DOHH2 (cell line): ENCODE results near the gene CCDC88C.

Experiments used
- H3F3A ChIP-seq: fragments of 200-600 bp; sonication (generic), shearing (Covaris generic); 2 replicates; pipeline ENCODE4 v1.6.0; 2016; ENCODE audit warnings: antibody characterized with exemption, mild to moderate bottlenecking; ENCODE audit not compliant: control insufficient read depth, insufficient read depth
- H3K27ac ChIP-seq: fragments of 200-600 bp; sonication (generic); 2 replicates; pipeline ENCODE4 v1.5.1; 2014; ENCODE audit warnings: low read depth, mild to moderate bottlenecking, low read length, moderate library complexity
- H3K27me3 ChIP-seq: fragments of 200-600 bp; sonication (generic); 2 replicates; pipeline ENCODE4 v1.6.1; 2014; ENCODE audit warnings: mild to moderate bottlenecking, low read length, mixed read lengths; ENCODE audit not compliant: control insufficient read depth
- H3K36me3 ChIP-seq: fragments of 200-600 bp; sonication (generic); 2 replicates; pipeline ENCODE4 v1.6.1; 2014; ENCODE audit warnings: mild to moderate bottlenecking, low read length, moderate library complexity, mixed read lengths; ENCODE audit not compliant: control insufficient read depth
- H3K4me1 ChIP-seq: fragments of 200-600 bp; sonication (generic); 2 replicates; pipeline ENCODE4 v1.6.1; 2014; ENCODE audit warnings: mild to moderate bottlenecking, low read length, mixed read lengths; ENCODE audit not compliant: control insufficient read depth
- H3K4me2 ChIP-seq: fragments of 200-600 bp; sonication (generic); 2 replicates; pipeline ENCODE4 v1.6.0; 2014; ENCODE audit warnings: mild to moderate bottlenecking, low read length, moderate library complexity
- H3K4me3 ChIP-seq: fragments of 200-600 bp; sonication (generic); 2 replicates; pipeline ENCODE4 v1.5.1; 2014; ENCODE audit warnings: mild to moderate bottlenecking, low read length, mixed read lengths
- H3K79me2 ChIP-seq: fragments of 200-600 bp; sonication (generic); 2 replicates; pipeline ENCODE4 v1.6.1; 2014; ENCODE audit warnings: mild to moderate bottlenecking, low read length, mixed read lengths; ENCODE audit not compliant: control insufficient read depth
- H3K9me2 ChIP-seq: fragments of 200-600 bp; sonication (generic); replicated peaks from 2 replicates; pipeline ENCODE4 v1.6.1; 2014; ENCODE audit warnings: mild to moderate bottlenecking, low read length, mixed read lengths; ENCODE audit not compliant: control insufficient read depth
- H3K9me3 ChIP-seq: fragments of 200-600 bp; sonication (generic); 2 replicates; pipeline ENCODE4 v1.6.1; 2014; ENCODE audit warnings: antibody characterized with exemption, low read length, mixed read lengths; ENCODE audit not compliant: control insufficient read depth, insufficient read depth
- H4K20me1 ChIP-seq: fragments of 200-600 bp; sonication (generic); 2 replicates; pipeline ENCODE4 v1.6.0; 2014; ENCODE audit warnings: low read depth, mild to moderate bottlenecking, antibody characterized with exemption, low read length, moderate library complexity; ENCODE audit not compliant: control insufficient read depth, insufficient read depth
- EZH2phosphoT487 ChIP-seq: fragments of 200-600 bp; sonication (generic); IDR thresholded peaks from 2 replicates; pipeline ENCODE4 v1.6.1; 2017; ENCODE audit warnings: borderline replicate concordance, mild to moderate bottlenecking, antibody characterized with exemption, low read length, moderate library complexity, mixed read lengths
- TF ChIP-seq, protein P1 (sequence below): fragments of 200-600 bp; sonication (generic); IDR thresholded peaks from one replicate; pipeline ENCODE4 v1.5.1; 2014; ENCODE audit warnings: antibody characterized with exemption, mild to moderate bottlenecking, low read depth, low read length; ENCODE audit not compliant: poor library complexity, severe bottlenecking

The CCDC88C gene

DNA sequence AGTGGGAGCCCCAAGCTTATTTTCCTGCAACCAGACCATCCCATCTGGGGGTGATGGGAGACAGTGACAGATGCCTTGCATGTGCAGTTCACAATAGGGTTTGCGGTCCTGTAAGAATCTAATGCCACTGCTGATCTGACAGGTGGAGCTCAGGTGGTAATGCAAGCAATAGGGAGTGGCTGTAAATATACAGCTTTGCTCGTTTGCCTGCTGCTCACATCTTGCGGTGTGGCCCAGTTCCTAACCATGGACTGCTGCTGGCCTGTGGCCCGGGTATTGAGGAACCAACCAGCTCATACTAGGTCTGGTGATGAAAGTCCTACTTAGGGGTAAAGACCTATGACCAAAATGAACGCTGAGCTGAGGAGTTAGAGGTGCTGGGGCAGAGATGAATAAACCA is 36.1 kb upstream of the CCDC88C start:
- H3K36me3 ChIP-seq, result peaks cover 37% of the 10 kb centered on the region
- no peaks in the 10 kb centered on the region for H3K9me3 ChIP-seq
- H3K4me3 ChIP-seq, result no peak overlapping the region
- no peaks in the 10 kb centered on the region for H3K27me3 ChIP-seq
- peaks cover 23% of the 10 kb centered on the region for H3F3A ChIP-seq
- H3K4me2 ChIP-seq, result no peak overlapping the region
- no peaks in the 10 kb centered on the region; the same call in 1 of the 2 replicates for H4K20me1 ChIP-seq
- TF ChIP-seq, protein P1, sequence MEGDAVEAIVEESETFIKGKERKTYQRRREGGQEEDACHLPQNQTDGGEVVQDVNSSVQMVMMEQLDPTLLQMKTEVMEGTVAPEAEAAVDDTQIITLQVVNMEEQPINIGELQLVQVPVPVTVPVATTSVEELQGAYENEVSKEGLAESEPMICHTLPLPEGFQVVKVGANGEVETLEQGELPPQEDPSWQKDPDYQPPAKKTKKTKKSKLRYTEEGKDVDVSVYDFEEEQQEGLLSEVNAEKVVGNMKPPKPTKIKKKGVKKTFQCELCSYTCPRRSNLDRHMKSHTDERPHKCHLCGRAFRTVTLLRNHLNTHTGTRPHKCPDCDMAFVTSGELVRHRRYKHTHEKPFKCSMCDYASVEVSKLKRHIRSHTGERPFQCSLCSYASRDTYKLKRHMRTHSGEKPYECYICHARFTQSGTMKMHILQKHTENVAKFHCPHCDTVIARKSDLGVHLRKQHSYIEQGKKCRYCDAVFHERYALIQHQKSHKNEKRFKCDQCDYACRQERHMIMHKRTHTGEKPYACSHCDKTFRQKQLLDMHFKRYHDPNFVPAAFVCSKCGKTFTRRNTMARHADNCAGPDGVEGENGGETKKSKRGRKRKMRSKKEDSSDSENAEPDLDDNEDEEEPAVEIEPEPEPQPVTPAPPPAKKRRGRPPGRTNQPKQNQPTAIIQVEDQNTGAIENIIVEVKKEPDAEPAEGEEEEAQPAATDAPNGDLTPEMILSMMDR, result no peak
- TF ChIP-seq EZH2phosphoT487, result no peak
- H3K27ac ChIP-seq, result no peak overlapping the region
- H3K79me2 ChIP-seq, result no peaks in the 10 kb centered on the region
- no peaks in the 10 kb centered on the region for H3K9me2 ChIP-seq
- no peaks in the 10 kb centered on the region for H3K4me1 ChIP-seq

DNA sequence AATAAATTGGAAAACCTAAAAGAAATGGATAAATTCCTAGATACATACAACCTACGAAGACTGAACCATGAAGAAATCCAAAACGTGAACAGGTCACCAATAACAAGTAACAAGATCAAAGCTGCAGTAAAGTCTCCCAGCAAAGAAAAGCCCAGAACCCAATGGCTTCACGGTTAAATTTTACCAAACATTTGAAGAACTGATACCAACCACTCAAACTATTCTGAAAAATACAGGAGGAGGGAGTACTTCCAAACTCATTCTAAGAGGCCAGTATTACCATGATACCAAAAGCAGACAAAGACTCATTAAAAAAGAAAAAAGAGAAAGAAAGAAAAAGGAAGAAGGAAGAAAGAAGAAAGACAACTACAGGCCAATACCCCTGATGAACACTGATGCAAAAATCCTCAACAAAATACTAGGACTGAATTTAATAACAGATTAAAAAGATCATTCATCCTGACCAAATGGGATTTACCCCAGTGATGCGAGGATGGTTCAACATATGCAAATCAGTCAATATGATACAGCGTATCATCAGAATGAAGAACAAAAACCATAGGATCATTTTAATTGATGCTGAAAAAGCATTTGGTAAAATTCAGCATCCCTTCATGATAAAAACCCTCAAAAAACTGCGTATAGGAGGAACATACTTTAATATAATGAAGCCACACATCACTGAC is 26.9 kb upstream of the CCDC88C start:
- no peaks in the 10 kb centered on the region for H3K36me3 ChIP-seq
- H3K9me2 ChIP-seq, result no peaks in the 10 kb centered on the region
- no peak overlapping the region for H3K4me2 ChIP-seq
- no peaks in the 10 kb centered on the region for H3F3A ChIP-seq
- TF ChIP-seq EZH2phosphoT487, result no peak
- TF ChIP-seq, protein P1, result no peak
- 0 out of 2 replicates have a peak, but pooled peaks cover under 1% of the 10 kb centered on the region for H3K9me3 ChIP-seq
- H3K27ac ChIP-seq, result no peak overlapping the region
- no peaks in the 10 kb centered on the region for H3K79me2 ChIP-seq
- H4K20me1 ChIP-seq, result no peaks in the 10 kb centered on the region
- H3K4me3 ChIP-seq, result no peak overlapping the region
- no peaks in the 10 kb centered on the region; the same call in 1 of the 2 replicates for H3K27me3 ChIP-seq
- H3K4me1 ChIP-seq, result no peaks in the 10 kb centered on the region

DNA sequence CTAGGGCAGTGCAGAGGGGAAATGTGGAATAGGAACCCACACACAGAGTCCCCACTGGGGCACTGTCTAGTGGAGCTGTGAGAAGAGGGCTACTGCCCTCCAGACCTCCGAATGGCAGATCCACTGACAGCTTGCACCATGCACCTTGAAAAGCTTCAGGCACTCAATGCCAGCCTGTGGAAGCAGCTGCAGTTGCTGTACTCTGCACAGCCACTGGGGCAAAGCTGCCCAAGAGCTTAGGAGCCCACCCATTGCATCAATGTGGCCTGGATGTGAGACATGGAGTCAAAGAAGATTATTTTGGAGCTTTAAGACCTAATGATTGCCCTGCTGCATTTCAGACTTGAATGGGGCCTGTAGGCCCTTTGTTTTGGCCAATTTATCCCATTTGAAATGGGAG is 21.7 kb upstream of the CCDC88C start:
- no peaks in the 10 kb centered on the region; the same call in 1 of the 2 replicates for H3K79me2 ChIP-seq

More for the DNA sequence above, 21.7 kb upstream of the CCDC88C start:
- peaks cover 14% of the 10 kb centered on the region; the same call in 1 of the 2 replicates for H3K9me3 ChIP-seq
- no peaks in the 10 kb centered on the region for H3F3A ChIP-seq
- TF ChIP-seq, protein P1, result no peak
- TF ChIP-seq EZH2phosphoT487, result no peak
- H4K20me1 ChIP-seq, result no peaks in the 10 kb centered on the region
- H3K27me3 ChIP-seq, result no peaks in the 10 kb centered on the region
- H3K4me3 ChIP-seq, result no peak overlapping the region
- H3K4me2 ChIP-seq, result no peak overlapping the region
- H3K27ac ChIP-seq, result no peak overlapping the region
- no peaks in the 10 kb centered on the region for H3K4me1 ChIP-seq
- no peaks in the 10 kb centered on the region for H3K9me2 ChIP-seq
- H3K36me3 ChIP-seq, result 0 out of 2 replicates have a peak, but pooled peaks cover 3% of the 10 kb centered on the region
